IMR-90 (cell line): ENCODE measurements around the gene SLC33A1. TPM values are rescaled to one million over a fixed set of nuclear protein-coding genes. Genes with fewer than 3 reads are reported as not detected.

Experiments used
- ATAC-seq: fragments of 200-7000 bp; cut with Tn5 transposase; 2 replicates; pipeline ENCODE4 v1.9.1; 2020; ENCODE audit warnings: low read depth, mild to moderate bottlenecking, moderate library complexity
- BruUV-seq: library from RNA; stranded (reverse); fragments of 400-500 nt; replicated peaks from 2 replicates; lab custom pipeline; 2021; lab: Mats Ljungman, UMichigan
- CTCF ChIA-PET: fragments of 300-600 bp; formaldehyde crosslinking; extraction: SDS; loops from one replicate; lab custom pipeline; 2021; ENCODE audit warnings: antibody characterized with exemption; lab: Yijun Ruan, JAX
- POLR2A ChIA-PET: fragments of 300-600 bp; sonication (Branson Sonifier 250); formaldehyde crosslinking; loops from one replicate; lab custom pipeline; 2022; ENCODE audit warnings: antibody characterized with exemption; ENCODE audit not compliant: unreplicated experiment; lab: Charles Lee
- DNase-seq: peaks from one replicate; pipeline ENCODE4 v3.0.0; 2013
- H2AFZ ChIP-seq: replicated peaks from 2 replicates; pipeline ENCODE3; 2013; ENCODE audit warnings: low read length, mild to moderate bottlenecking; ENCODE audit not compliant: poor library complexity
- H2AK5ac ChIP-seq: 2 replicates; pipeline ENCODE4 v1.6.1; 2013; ENCODE audit warnings: low read depth, low read length, inconsistent platforms
- H2AK9ac ChIP-seq: replicated peaks from 2 replicates; pipeline ENCODE3; 2013; ENCODE audit warnings: mild to moderate bottlenecking, low read depth, low read length, moderate library complexity; ENCODE audit not compliant: poor library complexity
- H2BK120ac ChIP-seq: 2 replicates; pipeline ENCODE4 v1.6.1; 2013; ENCODE audit warnings: low read depth, low read length, inconsistent platforms
- H2BK15ac ChIP-seq: 3 replicates; pipeline ENCODE4 v1.6.1; 2013; ENCODE audit warnings: low read depth, low read length, inconsistent platforms
- H2BK20ac ChIP-seq: 2 replicates; pipeline ENCODE4 v1.6.1; 2013; ENCODE audit warnings: low read depth, mild to moderate bottlenecking, inconsistent platforms, low read length, moderate library complexity
- H2BK5ac ChIP-seq: 2 replicates; pipeline ENCODE4 v1.6.1; 2013; ENCODE audit warnings: mild to moderate bottlenecking, low read depth, low read length, inconsistent platforms; ENCODE audit not compliant: poor library complexity, severe bottlenecking
- H3K14ac ChIP-seq: replicated peaks from 2 replicates; pipeline ENCODE4 v1.6.1; 2013; ENCODE audit warnings: low read depth, low read length, inconsistent platforms
- H3K18ac ChIP-seq: 2 replicates; pipeline ENCODE4 v1.6.1; 2013; ENCODE audit warnings: low read depth, low read length, control low read depth
- H3K23ac ChIP-seq: 2 replicates; pipeline ENCODE4 v1.6.1; 2013; ENCODE audit warnings: low read depth, low read length, inconsistent platforms
- H3K27ac ChIP-seq: 2 replicates; pipeline ENCODE4 v1.5.1; 2013; ENCODE audit warnings: mild to moderate bottlenecking, control low read depth, low read length; ENCODE audit not compliant: insufficient read depth
- H3K27me3 ChIP-seq: 2 replicates; pipeline ENCODE4 v1.6.1; 2013; ENCODE audit warnings: low read length; ENCODE audit not compliant: control insufficient read depth, insufficient read depth
- H3K36me3 ChIP-seq: 2 replicates; pipeline ENCODE4 v1.6.1; 2013; ENCODE audit warnings: low read length, mixed read lengths; ENCODE audit not compliant: control insufficient read depth, insufficient read depth
- H3K4ac ChIP-seq: 2 replicates; pipeline ENCODE4 v1.6.1; 2013; ENCODE audit warnings: low read depth, low read length, inconsistent platforms
- H3K4me1 ChIP-seq: 2 replicates; pipeline ENCODE4 v1.6.1; 2013; ENCODE audit warnings: low read length, mixed read lengths; ENCODE audit not compliant: control insufficient read depth, insufficient read depth
- H3K4me2 ChIP-seq: 2 replicates; pipeline ENCODE4 v1.6.1; 2013; ENCODE audit warnings: low read depth, mild to moderate bottlenecking, control low read depth, low read length, moderate library complexity
- H3K4me3 ChIP-seq: 2 replicates; pipeline ENCODE4 v1.5.1; 2013; ENCODE audit warnings: low read depth, mild to moderate bottlenecking, control low read depth, low read length, moderate library complexity; ENCODE audit not compliant: insufficient read depth
- H3K56ac ChIP-seq: 2 replicates; pipeline ENCODE4 v1.6.1; 2013; ENCODE audit warnings: low read length, inconsistent platforms; ENCODE audit not compliant: insufficient read depth; ENCODE audit errors: extremely low read depth
- H3K79me1 ChIP-seq, 2 experiments: 2 replicates each; pipeline ENCODE4 v1.6.1; 2013; ENCODE audit warnings: low read length in 2 of 2, inconsistent platforms in 1 of 2, low read depth in 1 of 2
- H3K9ac ChIP-seq: 2 replicates; pipeline ENCODE4 v1.6.1; 2013; ENCODE audit warnings: low read depth, low read length, control low read depth
- H3K9me1 ChIP-seq: 2 replicates; pipeline ENCODE4 v1.6.1; 2013; ENCODE audit warnings: low read length, inconsistent platforms; ENCODE audit not compliant: insufficient read depth
- H3K9me3 ChIP-seq: 2 replicates; pipeline ENCODE4 v1.6.1; 2013; ENCODE audit warnings: low read length; ENCODE audit not compliant: control insufficient read depth, insufficient read depth
- H4K20me1 ChIP-seq: 2 replicates; pipeline ENCODE4 v1.6.1; 2013; ENCODE audit warnings: low read length, inconsistent platforms; ENCODE audit not compliant: insufficient read depth
- H4K5ac ChIP-seq: 2 replicates; pipeline ENCODE4 v1.6.1; 2013; ENCODE audit warnings: mild to moderate bottlenecking, low read depth, low read length, control low read depth
- H4K8ac ChIP-seq, 2 experiments: 2 replicates each; pipeline ENCODE4 v1.6.1; 2013; ENCODE audit warnings: low read depth in 2 of 2, low read length in 2 of 2, control low read depth in 1 of 2, inconsistent platforms in 1 of 2
- H4K91ac ChIP-seq: 2 replicates; pipeline ENCODE4 v1.6.1; 2013; ENCODE audit warnings: low read depth, low read length, inconsistent platforms; ENCODE audit not compliant: insufficient read depth
- CEBPB ChIP-seq: IDR thresholded peaks from 2 replicates; pipeline ENCODE4 v1.6.1; 2012; ENCODE audit warnings: low read depth, low read length, improper control_type of control experiment
- CHD1 ChIP-seq: IDR thresholded peaks from 2 replicates; pipeline ENCODE4 v1.6.1; 2012; ENCODE audit warnings: low read depth, low read length, improper control_type of control experiment
- ELK1 ChIP-seq: fragments of 150-350 bp; IDR thresholded peaks from 2 replicates; pipeline ENCODE4 v1.6.1; 2016; ENCODE audit warnings: low read depth, mild to moderate bottlenecking, low read length, moderate library complexity, borderline replicate concordance
- WGBS, 2 experiments: methylation state at CpG; one replicate each; pipeline versions ENCODE4 v1.1.5 to v1.1.7; 2013; ENCODE audit warnings: missing lambda C conversion rate in 2 of 2; ENCODE audit not compliant: insufficient read length in 1 of 2; ENCODE audit errors: extremely low coverage in 2 of 2; 5-methylcytosine and 5-hydroxymethylcytosine counted together
- dilution Hi-C: fragments of 300-500 bp; cut with HindIII; formaldehyde crosslinking; loops from one replicate; pipeline ENCODE4 v1.14.3; 2018; ENCODE audit warnings: low sequenced_read_pairs; ENCODE audit not compliant: unreplicated experiment
- in situ Hi-C: fragments of 300-500 bp; cut with MboI; formaldehyde crosslinking; loops from 3 replicates; pipeline ENCODE4 v1.14.3; 2019; ENCODE audit warnings: low sequenced_read_pairs, inconsistent platforms, mixed read lengths
- intact Hi-C: fragments of 100-400 bp; cut with micrococcal nuclease; formaldehyde crosslinking; loops from 2 replicates; pipeline ENCODE4 v1.10.0; 2022
- polyA plus RNA-seq, 3 experiments: library from polyadenylated mRNA; depleted of rRNA; stranded (reverse); fragments of >200 nt; gene quantifications; 2 replicates each; pipeline ENCODE4 v1.2.3, GENCODE V29; 2012; ENCODE audit warnings: low replicate concordance in 1 of 3
- total RNA-seq: library from RNA; depleted of rRNA; stranded (reverse); fragments of >200 nt; gene quantifications from 2 replicates; pipeline ENCODE4 v1.2.3, GENCODE V29; 2012

SLC33A1 gene
- total and polyA plus RNA-seq, 2 of the 4 experiments (the other 2 are of a cell fraction), result 12.9 to 32.4 TPM

DNA sequence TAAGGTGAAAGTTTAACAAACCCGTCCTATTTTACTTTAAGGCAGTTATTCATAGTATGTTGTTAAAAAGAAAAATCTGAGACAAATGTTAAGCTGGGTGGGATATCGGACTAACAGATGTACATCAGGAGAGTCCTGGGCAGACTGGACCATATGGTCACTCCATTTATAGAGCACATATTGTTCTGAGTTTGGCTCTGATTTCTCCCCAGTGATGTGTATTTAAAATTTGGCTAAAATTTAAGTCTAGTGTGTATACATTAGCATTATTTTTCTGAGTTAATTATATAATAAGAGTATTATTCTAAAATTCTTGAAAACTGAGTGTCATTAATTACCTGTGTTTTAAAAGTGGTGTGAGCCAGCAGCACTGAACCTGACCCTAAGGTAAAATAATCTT lies 22.3 kb upstream of the SLC33A1 start:
- 67% methylated on average over 1 of the region's 2 CpGs; no CpG with 5 or more reads in 1 of the 2 experiments for WGBS, 2 experiments
- Histone ChIP-seq H3K14ac (no peak overlapping the region), H4K91ac (no peak overlapping the region), H3K9ac (no peak overlapping the region), H2AK9ac (no peak overlapping the region), H3K79me1 (peaks cover 0 to 36% of the 10 kb centered on the region in 2 experiments; a peak in 3 of 4 replicates), H3K4me2 (no peak overlapping the region), H3K23ac (no peak overlapping the region), H3K9me3 (no peaks in the 10 kb centered on the region), H2AK5ac (no peak overlapping the region), H3K56ac (no peak overlapping the region), H2BK120ac (no peak overlapping the region), H3K27me3 (no peaks in the 10 kb centered on the region), H2BK15ac (no peak overlapping the region), H3K36me3 (no peaks in the 10 kb centered on the region), H4K8ac (no peak overlapping the region), H2BK20ac (no peak overlapping the region), H3K18ac (no peak overlapping the region), H3K9me1 (peaks cover 2% of the 10 kb centered on the region; the same call in 1 of the 2 replicates), H2BK5ac (no peak overlapping the region), H3K4me1 (0 out of 2 replicates have a peak, but pooled peaks cover 2% of the 10 kb centered on the region), H3K4ac (no peak overlapping the region), H3K27ac (no peak overlapping the region), H4K5ac (no peak overlapping the region), H4K20me1 (peaks cover 56% of the 10 kb centered on the region), H3K4me3 (no peak overlapping the region), H2AFZ (no peak overlapping the region)
- intact Hi-C loops, result no loop called here
- CTCF ChIA-PET, result no interaction called here
- DNase-seq (no peak), ATAC-seq (no peak)
- POLR2A ChIA-PET, result no interaction called here
- dilution Hi-C loops, result no loop called here
- TF ChIP-seq CHD1 (no peak), ELK1 (no peak), CEBPB (no peak)
- no TSS peak for BruUV-seq
- in situ Hi-C loops, result no loop called here
